NCI-H524 treated with DMSO at 0.1 percent for 48 hours (cell line): ENCODE results near the gene ANKRD26.
"Not testable (repeated sequence)": the region's sequence is repeated elsewhere in the genome, so short reads cannot be mapped to it uniquely, and the experiment has no call there.

Experiments
- DNase-seq: peaks from one replicate; lab custom pipeline; 2025; lab: John Stamatoyannopoulos, UW

ANKRD26 gene

GRCh38 chr10:27099916-27100812 lies at the start of gene ANKRD26:
TSS of gene ANKRD26 (minus strand) at chr10:27100494. CDS start at chr10:27100326, 168 bp downstream.
- peak; percentile 38 for DNase-seq

GRCh38 chr10:27147701-27148100 lies 47.4 kb upstream of the ANKRD26 start:
- no peak for DNase-seq

GRCh38 chr10:27145937-27146336 lies 45.6 kb upstream of the ANKRD26 start:
- no peak for DNase-seq

- DNase-seq, result no peak
These were observed 43.4 kb upstream of the ANKRD26 start for GRCh38 chr10:27143686-27144085.

GRCh38 chr10:27138277-27138676 lies 38.0 kb upstream of the ANKRD26 start:
- no peak for DNase-seq

- no peak for DNase-seq
These were observed 34.1 kb upstream of the ANKRD26 start for GRCh38 chr10:27134371-27134770.

GRCh38 chr10:27108165-27108564 lies 7.9 kb upstream of the ANKRD26 start:
- DNase-seq, result no peak

GRCh38 chr10:27104919-27105318 lies 4.6 kb upstream of the ANKRD26 start:
- DNase-seq, result no peak

- peak; percentile 45 for DNase-seq
These were observed 586 bp upstream of the ANKRD26 start for GRCh38 chr10:27100813-27101347.

GRCh38 chr10:27099448-27099847 lies 846 bp downstream of the ANKRD26 start:
- DNase-seq, result no peak

GRCh38 chr10:27088119-27089044 lies 11.9 kb downstream of the ANKRD26 start:
- no peak for DNase-seq

- no peak for DNase-seq
These were observed 27.7 kb downstream of the ANKRD26 start for GRCh38 chr10:27072436-27073114.

GRCh38 chr10:27068217-27068891 lies 31.9 kb downstream of the ANKRD26 start:
- no peak for DNase-seq

GRCh38 chr10:27065084-27065483 lies 35.2 kb downstream of the ANKRD26 start:
- no peak for DNase-seq

GRCh38 chr10:27052656-27053055 lies 47.6 kb downstream of the ANKRD26 start:
- no peak for DNase-seq

- not testable (repeated sequence) for DNase-seq
These were observed 55.0 kb downstream of the ANKRD26 start for GRCh38 chr10:27045247-27045646.

GRCh38 chr10:27041196-27041595 lies 59.1 kb downstream of the ANKRD26 start:
- no peak for DNase-seq

- no peak for DNase-seq
These were observed 62.1 kb downstream of the ANKRD26 start for GRCh38 chr10:27038168-27038567.

- no peak for DNase-seq
These were observed 65.1 kb downstream of the ANKRD26 start for GRCh38 chr10:27035163-27035562.

- DNase-seq, result no peak
These were observed 70.2 kb downstream of the ANKRD26 start for GRCh38 chr10:27030060-27030459.

GRCh38 chr10:27022048-27022447 lies 78.2 kb downstream of the ANKRD26 start:
- no peak for DNase-seq
